ENCODE measurements around the gene TXNDC2.

TXNDC2 gene

GRCh38 chr18:9913526-9914333 is 28.0 kb downstream of the TXNDC2 start, which contains the start of gene VAPA:
TSS of gene VAPA (plus strand) at chr18:9914016. CDS start at chr18:9914257, 241 bp downstream.
- DNase-seq (ENCODE audit: low spot score): peak; percentile 97

- DNase-seq (ENCODE audit: low spot score): no peak
Observed at GRCh38 chr18:9914334-9914583, 28.5 kb downstream of the TXNDC2 start.

- DNase-seq (ENCODE audit: low spot score): no peak
Observed at GRCh38 chr18:9914584-9915290, 29.0 kb downstream of the TXNDC2 start.

- no peak for DNase-seq (ENCODE audit: low spot score)
Observed at GRCh38 chr18:9915291-9916076, 29.7 kb downstream of the TXNDC2 start.

- no peak for DNase-seq (ENCODE audit: low spot score)
Observed at GRCh38 chr18:9916077-9916639, 30.4 kb downstream of the TXNDC2 start.

- no peak for DNase-seq (ENCODE audit: low spot score)
Observed at GRCh38 chr18:9916808-9917207, 31.0 kb downstream of the TXNDC2 start.

GRCh38 chr18:9918016-9918680 is 32.4 kb downstream of the TXNDC2 start:
- no peak for DNase-seq (ENCODE audit: low spot score)

- DNase-seq (ENCODE audit: low spot score): no peak
Observed at GRCh38 chr18:9919564-9920232, 33.9 kb downstream of the TXNDC2 start.

GRCh38 chr18:9922592-9923311 is 37.0 kb downstream of the TXNDC2 start:
- DNase-seq (ENCODE audit: low spot score): no peak

- DNase-seq (ENCODE audit: low spot score): no peak
Observed at GRCh38 chr18:9924371-9924943, 38.7 kb downstream of the TXNDC2 start.

GRCh38 chr18:9925369-9925768 is 39.6 kb downstream of the TXNDC2 start:
- no peak for DNase-seq (ENCODE audit: low spot score)

- DNase-seq (ENCODE audit: low spot score): no peak
Observed at GRCh38 chr18:9925795-9926194, 40.0 kb downstream of the TXNDC2 start.

GRCh38 chr18:9926223-9926894 is 40.6 kb downstream of the TXNDC2 start:
- no peak for DNase-seq (ENCODE audit: low spot score)

- DNase-seq (ENCODE audit: low spot score): no peak
Observed at GRCh38 chr18:9926977-9927376, 41.2 kb downstream of the TXNDC2 start.

- DNase-seq (ENCODE audit: low spot score): no peak
Observed at GRCh38 chr18:9927392-9928063, 41.8 kb downstream of the TXNDC2 start.

- no peak for DNase-seq (ENCODE audit: low spot score)
Observed at GRCh38 chr18:9928646-9929259, 43.0 kb downstream of the TXNDC2 start.

- DNase-seq (ENCODE audit: low spot score): no peak
Observed at GRCh38 chr18:9930299-9930884, 44.6 kb downstream of the TXNDC2 start.

GRCh38 chr18:9931146-9931545 is 45.4 kb downstream of the TXNDC2 start:
- no peak for DNase-seq (ENCODE audit: low spot score)
